RWPE2 (cell line): ENCODE data around the gene SEC23A.

Experiments
- ATAC-seq: fragments of 200-7000 bp; cut with Tn5 transposase; 3 replicates; pipeline ENCODE4 v1.9.1; 2021; ENCODE audit warnings: low read depth
- DNase-seq: peaks from one replicate; pipeline ENCODE4 v3.0.0-alpha.2; 2020; ENCODE audit warnings: low spot score
- H3K27ac ChIP-seq: fragments of 450-650 bp; 2 replicates; pipeline ENCODE4 v1.5.1; 2017; ENCODE audit warnings: mild to moderate bottlenecking; ENCODE audit not compliant: poor library complexity, severe bottlenecking
- H3K27me3 ChIP-seq: fragments of 250-450 bp; sonication (Bioruptor Pico); 2 replicates; pipeline ENCODE4 v1.5.1; 2021; ENCODE audit warnings: mild to moderate bottlenecking, moderate library complexity; ENCODE audit not compliant: insufficient read depth, poor library complexity, severe bottlenecking
- H3K36me3 ChIP-seq: fragments of 250-450 bp; sonication (Bioruptor Pico); 2 replicates; pipeline ENCODE4 v1.5.1; 2020; ENCODE audit warnings: low read depth, mild to moderate bottlenecking, moderate library complexity
- H3K4me1 ChIP-seq: fragments of 250-450 bp; sonication (Bioruptor Pico); 2 replicates; pipeline ENCODE4 v1.5.1; 2021; ENCODE audit warnings: mild to moderate bottlenecking, moderate library complexity; ENCODE audit not compliant: insufficient read depth, poor library complexity, severe bottlenecking
- H3K4me3 ChIP-seq: fragments of 250-450 bp; sonication (Bioruptor Pico); 2 replicates; pipeline ENCODE4 v1.5.1; 2021; ENCODE audit warnings: mild to moderate bottlenecking, moderate library complexity; ENCODE audit not compliant: severe bottlenecking
- H3K9me3 ChIP-seq: fragments of 250-450 bp; sonication (Bioruptor Pico); 2 replicates; pipeline ENCODE4 v1.5.1; 2021; ENCODE audit warnings: mild to moderate bottlenecking, moderate library complexity; ENCODE audit not compliant: severe bottlenecking
- CTCF ChIP-seq: fragments of 450-650 bp; IDR thresholded peaks from one replicate; pipeline ENCODE4 v1.5.1; 2017; ENCODE audit warnings: mild to moderate bottlenecking, moderate library complexity; ENCODE audit not compliant: poor library complexity, severe bottlenecking

SEC23A gene

GRCh38 chr14:39029789-39030188, 73.2 kb downstream of the SEC23A start:
- H3K36me3 ChIP-seq = peaks cover 59% of the 10 kb centered on the region
- ATAC-seq (no peak), DNase-seq (no peak)
- no peak for TF ChIP-seq CTCF
- H3K27ac ChIP-seq = no peak overlapping the region
- H3K9me3 ChIP-seq = no peaks in the 10 kb centered on the region
- no peaks in the 10 kb centered on the region for H3K4me1 ChIP-seq
- no peak overlapping the region for H3K4me3 ChIP-seq
- no peaks in the 10 kb centered on the region for H3K27me3 ChIP-seq

- H3K27ac ChIP-seq = no peak overlapping the region
- H3K27me3 ChIP-seq = no peaks in the 10 kb centered on the region
- peaks cover 48% of the 10 kb centered on the region for H3K36me3 ChIP-seq
- ATAC-seq = no peak
- DNase-seq = no peak
- TF ChIP-seq CTCF = no peak
- H3K4me3 ChIP-seq = no peak overlapping the region
- H3K9me3 ChIP-seq = no peaks in the 10 kb centered on the region
- no peaks in the 10 kb centered on the region for H3K4me1 ChIP-seq
Observed at GRCh38 chr14:39028620-39029019, 74.4 kb downstream of the SEC23A start.

- TF ChIP-seq CTCF = no peak
- ATAC-seq = peak; percentile 50
- DNase-seq = no peak
- H3K36me3 ChIP-seq = peaks cover 22% of the 10 kb centered on the region
- no peak overlapping the region for H3K4me3 ChIP-seq
- no peaks in the 10 kb centered on the region for H3K27me3 ChIP-seq
- no peak overlapping the region for H3K27ac ChIP-seq
- H3K4me1 ChIP-seq = no peaks in the 10 kb centered on the region
- H3K9me3 ChIP-seq = no peaks in the 10 kb centered on the region
Observed at GRCh38 chr14:39025810-39026627, 77.0 kb downstream of the SEC23A start.

- Histone ChIP-seq H3K27ac (no peak overlapping the region), H3K4me1 (no peaks in the 10 kb centered on the region), H3K4me3 (no peak overlapping the region), H3K27me3 (no peaks in the 10 kb centered on the region), H3K9me3 (no peaks in the 10 kb centered on the region), H3K36me3 (peaks cover 16% of the 10 kb centered on the region)
- no peak for TF ChIP-seq CTCF
- DNase-seq (no peak), ATAC-seq (no peak)
Observed at GRCh38 chr14:39025250-39025809, 77.7 kb downstream of the SEC23A start.
